Measurements from ENCODE around the gene STMND1. TPM values are rescaled to one million over a fixed set of nuclear protein-coding genes. Genes with fewer than 3 reads are reported as not detected.

Gene STMND1
- total and polyA plus RNA-seq, 10 of the 15 experiments (the other 5 are each of a cell fraction or from before 2014, with no cell fraction given) = 0.15 TPM; not detected in 9

DNA sequence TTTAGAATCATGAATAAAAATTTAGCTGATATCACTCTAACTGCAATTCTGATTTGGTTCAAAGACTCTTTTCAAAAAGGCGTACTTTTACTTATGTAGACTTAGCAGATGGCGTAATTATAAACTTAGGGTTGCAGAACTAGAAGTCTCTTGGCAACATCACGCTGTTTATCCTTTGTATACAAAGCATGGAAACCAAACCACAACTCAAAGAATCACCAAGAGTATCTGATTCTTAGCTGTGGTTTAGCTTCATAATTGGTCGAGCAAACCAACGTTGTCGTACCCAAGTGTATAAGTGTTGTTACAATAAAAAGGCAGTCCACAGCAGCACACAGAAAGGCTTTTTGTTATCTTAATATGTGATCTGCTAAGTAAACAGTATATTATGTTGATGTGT, 18.2 kb downstream of the STMND1 start (continued):
- no peak for TF ChIP-seq NKRF (conservative IDR thresholded peaks at IDR 0.05)
- no peak for TF ChIP-seq USF2 (IDR thresholded peaks at IDR 0.05; ENCODE audit: borderline replicate concordance, low read depth, low read length)
- TF ChIP-seq MEF2A (IDR thresholded peaks at IDR 0.05; ENCODE audit: insufficient read depth, low read depth, low read length) = no peak
- TF ChIP-seq KDM1A (IDR thresholded peaks at IDR 0.05; ENCODE audit: borderline replicate concordance) = no peak
- no peak for TF ChIP-seq ZNF622 (IDR thresholded peaks at IDR 0.05)

DNA sequence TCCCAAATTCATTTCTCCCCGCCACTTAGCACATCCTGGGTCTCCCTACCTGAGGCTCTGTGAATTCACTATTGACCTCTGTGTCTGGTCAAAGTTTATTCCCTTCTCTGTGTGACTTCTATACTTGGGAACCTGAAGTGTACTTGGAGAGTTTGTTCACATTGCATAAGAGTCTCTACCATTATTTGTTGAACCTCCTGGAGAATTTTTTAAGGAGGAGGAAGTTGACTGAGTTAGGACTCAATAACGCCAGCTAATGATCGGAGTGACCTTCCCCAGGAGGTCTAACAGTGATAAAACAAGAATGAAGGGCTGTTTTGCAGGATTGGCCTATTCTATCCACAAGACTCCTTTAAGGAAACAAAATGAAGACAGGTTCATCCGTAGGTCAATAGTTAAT, 23.6 kb downstream of the STMND1 start:
- ATAC-seq = no peak
- RAD21 ChIA-PET (ENCODE audit: unreplicated experiment) = no interaction called here
- POLR2A ChIA-PET = interaction anchor here (0.6 kb wide), 1 partner anchor 523 kb away, joined by 3 read pairs; no protein-coding TSS in a partner anchor
- WGBS (ENCODE audit: insufficient coverage, insufficient replicate concordance, low lambda C conversion rate, missing lambda C conversion rate) = 24% methylated on average over 4 of the region's 4 CpGs
- no peak for DNase-seq (ENCODE audit: low read depth, low spot score)
- no peaks in the 10 kb centered on the region for H3K36me3 ChIP-seq (ENCODE audit: control insufficient read depth in 2 of 2, insufficient read depth in 2 of 2, low read length in 1 of 2)
- H3K4me2 ChIP-seq (ENCODE audit: control insufficient read depth, insufficient read depth) = no peak overlapping the region
- no peak for FAIRE-seq
- no peaks in the 10 kb centered on the region for H4K20me1 ChIP-seq (ENCODE audit: control insufficient read depth, insufficient read depth)
- H2AFZ ChIP-seq (ENCODE audit: control insufficient read depth, low read depth, low read length) = no peak overlapping the region
- no peak overlapping the region for H3K9ac ChIP-seq (ENCODE audit: control insufficient read depth, insufficient read depth, low read length)
- no peak overlapping the region for H3K4me3 ChIP-seq
- H3K27me3 ChIP-seq (replicated peaks in 1 of 2; ENCODE audit: control insufficient read depth in 2 of 2, insufficient read depth in 2 of 2, low read length in 1 of 2) = no peaks in the 10 kb centered on the region
- no peaks in the 10 kb centered on the region for H3K4me1 ChIP-seq (ENCODE audit: control insufficient read depth, insufficient read depth, low read length)
- no peaks in the 10 kb centered on the region for H3K9me3 ChIP-seq (replicated peaks; ENCODE audit: control insufficient read depth, insufficient read depth, low read length)
- in situ Hi-C loops (cut with MboI) (no loop called here), intact Hi-C loops (cut with micrococcal nuclease; ENCODE audit: unreplicated experiment) (no loop called here)
- CTCF ChIA-PET = no interaction called here
- SMC1A ChIA-PET (ENCODE audit: uncharacterized antibody, unreplicated experiment) = no interaction called here
- H3K79me2 ChIP-seq (ENCODE audit: control insufficient read depth, insufficient read depth, low read length) = no peaks in the 10 kb centered on the region
- no peak overlapping the region for H3K27ac ChIP-seq (ENCODE audit: control insufficient read depth, insufficient read depth)
- BruUV-seq (replicated peaks) = no TSS peak
- TF ChIP-seq, protein P1, sequence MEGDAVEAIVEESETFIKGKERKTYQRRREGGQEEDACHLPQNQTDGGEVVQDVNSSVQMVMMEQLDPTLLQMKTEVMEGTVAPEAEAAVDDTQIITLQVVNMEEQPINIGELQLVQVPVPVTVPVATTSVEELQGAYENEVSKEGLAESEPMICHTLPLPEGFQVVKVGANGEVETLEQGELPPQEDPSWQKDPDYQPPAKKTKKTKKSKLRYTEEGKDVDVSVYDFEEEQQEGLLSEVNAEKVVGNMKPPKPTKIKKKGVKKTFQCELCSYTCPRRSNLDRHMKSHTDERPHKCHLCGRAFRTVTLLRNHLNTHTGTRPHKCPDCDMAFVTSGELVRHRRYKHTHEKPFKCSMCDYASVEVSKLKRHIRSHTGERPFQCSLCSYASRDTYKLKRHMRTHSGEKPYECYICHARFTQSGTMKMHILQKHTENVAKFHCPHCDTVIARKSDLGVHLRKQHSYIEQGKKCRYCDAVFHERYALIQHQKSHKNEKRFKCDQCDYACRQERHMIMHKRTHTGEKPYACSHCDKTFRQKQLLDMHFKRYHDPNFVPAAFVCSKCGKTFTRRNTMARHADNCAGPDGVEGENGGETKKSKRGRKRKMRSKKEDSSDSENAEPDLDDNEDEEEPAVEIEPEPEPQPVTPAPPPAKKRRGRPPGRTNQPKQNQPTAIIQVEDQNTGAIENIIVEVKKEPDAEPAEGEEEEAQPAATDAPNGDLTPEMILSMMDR (IDR thresholded peaks at IDR 0.05 in 2 of 3, conservative IDR thresholded peaks at IDR 0.05 in 1 of 3; ENCODE audit: control insufficient read depth in 2 of 3, extremely low read depth in 1 of 3, insufficient read depth in 1 of 3, low read depth in 3 of 3, low read length in 3 of 3) = no peak
- TF ChIP-seq KLF5 (IDR thresholded peaks at IDR 0.05; ENCODE audit: partially characterized antibody) = no peak
- TF ChIP-seq CREM (IDR thresholded peaks at IDR 0.05; ENCODE audit: low read depth) = no peak
- no peak for TF ChIP-seq NFIC (IDR thresholded peaks at IDR 0.05; ENCODE audit: low read depth, low read length)
- no peak for TF ChIP-seq NFXL1 (IDR thresholded peaks at IDR 0.05; ENCODE audit: borderline replicate concordance)
- no peak for TF ChIP-seq SIX5 (IDR thresholded peaks at IDR 0.05; ENCODE audit: low read depth, low read length, severe bottlenecking)
- no peak for TF ChIP-seq TCF3 (IDR thresholded peaks at IDR 0.05; ENCODE audit: borderline replicate concordance, insufficient read depth, low read depth, low read length)
- TF ChIP-seq HDAC6 (IDR thresholded peaks at IDR 0.05; ENCODE audit: unreplicated experiment) = no peak
- TF ChIP-seq YY1 (IDR thresholded peaks at IDR 0.05; ENCODE audit: low read depth, low read length) = no peak
- TF ChIP-seq KAT2A (conservative IDR thresholded peaks at IDR 0.05; ENCODE audit: control insufficient read depth, low read depth, low read length) = no peak
- TF ChIP-seq TARDBP (IDR thresholded peaks at IDR 0.05; ENCODE audit: borderline replicate concordance) = no peak
- no peak for TF ChIP-seq RBBP5 (conservative IDR thresholded peaks at IDR 0.05)
- no peak for TF ChIP-seq ZBED1 (IDR thresholded peaks at IDR 0.05; ENCODE audit: borderline replicate concordance)
- no peak for TF ChIP-seq RFX5 (IDR thresholded peaks at IDR 0.05; ENCODE audit: low read depth, low read length)
- TF ChIP-seq ZNF217 (IDR thresholded peaks at IDR 0.05) = no peak

All from GM12878 (cell line).